HL-60/S4 treated with phorbol 12-myristate 13-acetate at 8.2 ng/mL for 4 days and 3 days (cell line): ENCODE data around the gene NFE2.

ENCODE experiments used
- in situ Hi-C: fragments of 300-500 bp; cut with MboI; formaldehyde crosslinking; loops from 2 replicates; pipeline ENCODE4 v1.15.0; 2022; ENCODE audit warnings: low sequenced_read_pairs

Gene NFE2

GRCh38 chr12:54306925-54307741, 6.3 kb upstream of the NFE2 start:
- in situ Hi-C loops = no loop called here

DNA sequence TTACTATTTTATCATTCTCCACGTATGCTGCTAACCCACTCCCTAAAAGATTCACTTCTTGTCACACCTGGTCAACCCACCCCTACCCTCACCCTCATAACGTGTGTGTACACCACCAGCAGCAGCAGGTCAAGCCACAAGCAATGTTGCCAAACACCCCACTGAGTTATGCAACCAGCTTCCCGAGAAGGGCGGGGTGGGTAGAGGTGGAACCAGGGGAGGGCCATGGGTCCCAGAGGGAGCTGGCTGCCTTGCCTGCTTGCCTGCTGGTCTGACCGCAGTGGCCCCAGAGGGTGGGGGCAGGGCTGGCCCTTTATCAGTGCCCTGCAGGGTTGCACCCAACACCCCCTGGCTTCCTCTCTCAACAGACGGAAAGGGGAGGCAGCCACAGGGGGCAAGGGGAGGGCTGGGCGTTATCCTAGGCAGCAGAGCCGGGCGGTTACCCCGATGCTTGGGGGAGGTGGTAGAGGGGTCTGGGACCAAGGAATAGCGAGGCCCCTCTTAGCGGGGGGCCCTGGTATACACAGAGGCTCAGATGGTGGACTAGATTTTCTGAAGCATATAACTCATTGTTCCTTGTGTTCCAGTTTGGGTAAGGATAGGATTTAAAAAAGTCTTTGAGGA, 3.5 kb upstream of the NFE2 start:
- in situ Hi-C loops = no loop called here

DNA sequence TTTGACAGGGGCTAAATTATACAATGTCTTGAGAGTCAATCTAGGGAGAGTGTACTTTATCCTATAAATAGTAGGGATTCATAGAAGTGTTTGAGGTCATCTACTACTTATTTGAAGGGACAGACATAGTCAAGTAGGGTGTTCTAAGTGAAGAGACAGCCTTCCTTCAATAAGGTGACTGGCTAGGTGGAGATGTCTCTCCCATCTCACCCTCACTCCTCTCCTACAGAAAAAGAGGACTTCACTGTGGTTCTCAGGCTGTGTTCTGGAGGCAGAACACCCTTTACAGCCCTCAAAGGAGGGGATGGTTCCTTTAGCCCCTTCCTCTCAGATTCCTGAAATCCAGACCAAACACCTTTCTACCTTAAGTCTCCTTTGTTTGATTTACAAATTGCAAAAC, 2.8 kb upstream of the NFE2 start:
- in situ Hi-C loops = no loop called here

GRCh38 chr12:54301428-54302048, 723 bp upstream of the NFE2 start:
- in situ Hi-C loops = no loop called here

DNA sequence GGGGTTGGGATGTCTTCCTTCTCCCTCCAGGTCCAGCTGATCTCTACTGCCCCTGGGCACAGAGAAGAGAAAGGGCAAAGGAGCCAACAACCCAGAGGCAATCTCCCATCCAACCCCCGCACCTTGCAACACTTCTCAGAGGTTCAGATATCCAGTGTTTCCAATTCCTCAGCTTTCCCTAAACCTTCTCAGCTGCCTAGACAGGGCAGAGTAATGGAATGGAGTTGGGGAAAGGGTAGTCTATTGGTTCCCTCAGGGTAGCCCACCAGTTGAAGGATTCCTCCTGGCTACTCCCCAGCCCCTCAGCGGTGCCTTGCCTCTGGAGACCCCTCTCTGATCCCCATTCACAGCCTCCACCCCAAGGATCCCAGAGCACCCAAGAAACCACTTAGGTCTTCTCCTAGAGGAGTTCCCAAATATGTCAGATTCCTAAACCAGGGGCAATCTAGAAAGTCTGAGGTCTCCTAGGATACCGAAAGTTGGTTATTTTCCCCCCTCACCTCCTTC, 537 bp downstream of the NFE2 start:
- in situ Hi-C loops = no loop called here

GRCh38 chr12:54299515-54300224, 1.1 kb downstream of the NFE2 start:
- in situ Hi-C loops = no loop called here

- in situ Hi-C loops = no loop called here
Observed at GRCh38 chr12:54298904-54299303, 1.9 kb downstream of the NFE2 start.

- in situ Hi-C loops = no loop called here
Observed at GRCh38 chr12:54296393-54297099, 4.3 kb downstream of the NFE2 start.

- in situ Hi-C loops = no loop called here
Observed at GRCh38 chr12:54294953-54295566, 5.8 kb downstream of the NFE2 start.

- in situ Hi-C loops = no loop called here
Observed at GRCh38 chr12:54294152-54294952, 6.5 kb downstream of the NFE2 start.

DNA sequence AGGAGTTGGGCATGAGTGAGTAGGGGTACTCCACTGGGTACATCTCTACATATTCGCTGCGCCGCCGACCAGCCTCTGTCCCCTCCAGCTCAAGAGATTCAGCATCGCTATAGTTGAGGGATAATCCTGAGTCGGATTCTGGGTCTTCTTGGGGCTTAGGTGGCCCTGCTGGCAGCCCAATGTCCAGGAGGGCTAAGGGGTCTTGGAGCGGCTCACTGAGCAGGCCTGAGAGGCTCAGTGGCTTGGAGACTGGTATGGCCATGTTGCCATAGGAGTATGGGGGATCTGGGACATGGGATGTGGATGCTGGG, 7.9 kb downstream of the NFE2 start:
- in situ Hi-C loops = no loop called here

DNA sequence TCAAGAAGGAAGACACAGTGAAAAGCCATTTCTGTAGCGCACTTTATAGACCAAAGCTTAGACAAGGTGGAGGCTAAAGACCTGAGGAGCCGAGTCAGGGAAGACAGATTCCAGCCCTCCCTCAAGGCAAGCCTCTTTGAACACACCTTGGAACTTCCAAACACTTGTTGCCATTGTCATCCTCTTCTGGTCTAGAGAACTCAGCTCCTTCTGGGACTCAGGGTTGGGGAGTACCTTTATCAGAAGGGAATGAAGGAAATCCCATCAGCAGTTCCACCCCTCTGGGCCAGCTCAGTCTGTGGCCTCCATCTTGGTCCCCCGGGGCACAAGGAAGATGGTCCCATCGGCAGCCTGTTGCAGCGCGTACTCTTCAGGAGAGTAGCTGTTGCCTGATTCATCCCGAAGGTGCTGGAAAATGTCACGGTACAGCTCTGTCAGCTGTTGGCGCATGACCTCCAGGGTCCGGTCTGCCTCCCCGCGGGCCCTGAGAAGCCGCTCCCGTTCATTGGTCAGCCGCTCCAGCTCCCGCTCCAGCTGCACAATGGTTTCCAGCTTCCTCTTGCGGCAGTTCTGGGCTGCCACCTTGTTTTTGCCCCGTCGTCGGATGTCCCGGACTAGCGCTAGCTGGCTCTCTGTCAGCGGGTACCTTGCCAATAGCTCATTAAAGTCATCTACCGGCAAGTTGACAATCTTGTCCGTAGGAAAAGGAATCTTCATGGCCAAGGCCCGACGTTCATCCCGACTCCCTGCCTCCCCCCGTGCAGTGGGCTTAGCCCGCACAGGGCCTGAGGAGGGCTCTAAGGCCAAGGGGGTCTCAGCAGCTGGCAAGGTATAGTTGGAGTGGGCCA, 8.5 kb downstream of the NFE2 start:
- in situ Hi-C loops = no loop called here

- in situ Hi-C loops = no loop called here
Observed at GRCh38 chr12:54287261-54288157, 13.3 kb downstream of the NFE2 start.

DNA sequence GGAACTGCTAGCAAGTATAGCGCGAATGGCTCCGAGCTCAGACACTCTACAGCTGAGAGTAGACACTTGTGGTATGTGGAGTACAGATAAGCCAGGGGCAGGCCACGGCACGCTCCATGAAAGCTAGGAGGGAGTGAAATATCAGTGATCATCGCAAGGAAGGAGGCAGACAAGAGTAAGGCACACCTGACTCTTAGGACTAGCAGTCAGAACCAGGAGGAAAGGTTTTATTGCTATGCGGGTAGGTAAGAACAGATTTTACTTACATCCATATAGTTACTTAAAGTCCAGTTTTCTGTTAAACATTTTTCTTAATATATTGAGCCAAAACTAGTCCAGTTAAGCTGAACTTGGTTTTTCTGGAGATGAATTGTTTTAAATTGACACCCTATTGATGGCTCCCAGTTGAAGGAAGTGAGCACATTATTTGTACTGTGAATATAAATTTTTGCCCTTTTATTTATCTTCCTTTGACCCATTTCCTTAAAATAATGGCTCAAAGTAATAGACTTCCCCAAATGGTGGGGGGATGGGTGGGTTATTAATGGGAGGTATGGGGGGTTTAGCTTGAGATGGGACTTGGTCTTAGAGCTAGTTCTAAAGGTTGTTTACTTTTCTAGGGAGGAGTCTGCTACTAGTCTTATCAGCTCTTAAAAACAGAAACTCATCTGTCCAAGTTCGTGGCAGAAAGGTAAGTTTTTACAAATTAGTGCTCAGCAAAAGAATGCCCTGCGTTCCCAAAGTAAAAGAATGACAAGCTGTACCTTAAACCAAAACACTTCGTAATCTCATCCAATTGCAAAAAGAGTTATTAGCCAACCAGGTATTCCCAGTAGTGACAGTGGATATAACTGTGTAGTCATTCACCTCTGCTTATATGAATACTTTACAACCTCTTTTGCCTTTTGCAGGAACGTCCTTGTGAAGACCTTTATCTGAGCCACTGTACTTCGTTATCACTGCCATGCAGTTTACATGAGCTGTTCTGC, 14.5 kb downstream of the NFE2 start:
- in situ Hi-C loops = no loop called here

- in situ Hi-C loops = no loop called here
Observed at GRCh38 chr12:54285150-54286041, 15.4 kb downstream of the NFE2 start.
